PC-3 (cell line): Measurements from ENCODE around the gene SHROOM3. TPM values are rescaled to one million over a fixed set of nuclear protein-coding genes. Genes with fewer than 3 reads are reported as not detected.

Experiments
- ATAC-seq: fragments of 200-7000 bp; cut with Tn5 transposase; 2 replicates; pipeline ENCODE4 v1.9.1; 2020; ENCODE audit warnings: mild to moderate bottlenecking, moderate library complexity
- Bru-seq: library from RNA; stranded (reverse); fragments of 400-500 nt; gene quantifications from one replicate; lab custom pipeline; 2021; lab: Mats Ljungman, UMichigan
- BruChase-seq, 2 experiments: library from RNA; stranded (reverse); fragments of 400-500 nt; gene quantifications; one replicate each; lab custom pipeline; 2021; lab: Mats Ljungman, UMichigan
- BruUV-seq: library from RNA; stranded (reverse); fragments of 400-500 nt; replicated peaks from 2 replicates; lab custom pipeline; 2021; lab: Mats Ljungman, UMichigan
- CTCF ChIA-PET: fragments of 300-600 bp; sonication (Branson Sonifier 250); formaldehyde crosslinking; loops from one replicate; lab custom pipeline; 2022; ENCODE audit warnings: antibody characterized with exemption; lab: Charles Lee
- POLR2A ChIA-PET: fragments of 300-600 bp; sonication (Branson Sonifier 250); formaldehyde crosslinking; loops from one replicate; lab custom pipeline; 2022; ENCODE audit warnings: antibody characterized with exemption; ENCODE audit not compliant: unreplicated experiment; lab: Charles Lee
- DNase-seq: peaks from one replicate; pipeline ENCODE4 v3.0.0-alpha.2; 2015
- H2AFZ ChIP-seq: fragments of 300-600 bp; sonication (generic); 2 replicates; pipeline ENCODE4 v1.6.0; 2016; ENCODE audit warnings: antibody characterized with exemption, low read length
- H3F3A ChIP-seq: fragments of 300-600 bp; sonication (generic); one replicate; pipeline ENCODE4 v1.6.0; 2017; ENCODE audit warnings: antibody characterized with exemption, low read length, control low read depth, mild to moderate bottlenecking; ENCODE audit not compliant: unreplicated experiment
- H3K27ac ChIP-seq: fragments of 300-600 bp; sonication (generic); 2 replicates; pipeline ENCODE4 v1.5.1; 2016; ENCODE audit warnings: mild to moderate bottlenecking, low read length
- H3K27me3 ChIP-seq: fragments of 300-600 bp; sonication (generic); 2 replicates; pipeline ENCODE4 v1.6.1; 2016; ENCODE audit warnings: low read length, mixed read lengths
- H3K36me3 ChIP-seq: fragments of 300-600 bp; sonication (generic); 2 replicates; pipeline ENCODE4 v1.6.1; 2016; ENCODE audit warnings: low read depth, mixed run types, low read length, mixed read lengths
- H3K4me1 ChIP-seq: fragments of 300-600 bp; sonication (generic); 2 replicates; pipeline ENCODE4 v1.5.1; 2016; ENCODE audit warnings: low read length; ENCODE audit not compliant: insufficient read depth
- H3K4me2 ChIP-seq: fragments of 300-600 bp; sonication (generic); 2 replicates; pipeline ENCODE4 v1.6.0; 2016; ENCODE audit warnings: low read length
- H3K4me3 ChIP-seq: fragments of 300-600 bp; sonication (generic); 2 replicates; pipeline ENCODE4 v1.5.1; 2016; ENCODE audit warnings: mild to moderate bottlenecking, low read length, mixed read lengths
- H3K79me2 ChIP-seq: fragments of 300-600 bp; sonication (generic); 2 replicates; pipeline ENCODE4 v1.6.1; 2017; ENCODE audit warnings: low read length, mixed read lengths
- H3K9ac ChIP-seq: fragments of 300-600 bp; sonication (generic); 2 replicates; pipeline ENCODE4 v1.6.0; 2016; ENCODE audit warnings: mild to moderate bottlenecking, low read length
- H3K9me2 ChIP-seq: fragments of 300-600 bp; sonication (generic); replicated peaks from 2 replicates; pipeline ENCODE4 v1.6.1; 2016; ENCODE audit warnings: mixed run types, low read length, mixed read lengths
- H3K9me3 ChIP-seq: fragments of 300-600 bp; sonication (generic); 2 replicates; pipeline ENCODE4 v1.6.1; 2016; ENCODE audit warnings: low read length, mixed read lengths
- H4K20me1 ChIP-seq: fragments of 300-600 bp; sonication (generic); 2 replicates; pipeline ENCODE4 v1.6.1; 2016; ENCODE audit warnings: low read length, mixed read lengths
- EZH2 ChIP-seq: fragments of 300-600 bp; sonication (generic); IDR thresholded peaks from one replicate; pipeline ENCODE4 v1.6.1; 2017; ENCODE audit warnings: antibody characterized with exemption, mild to moderate bottlenecking, low read length; ENCODE audit not compliant: unreplicated experiment
- EZH2phosphoT487 ChIP-seq: fragments of 300-600 bp; sonication (generic); IDR thresholded peaks from 2 replicates; pipeline ENCODE4 v1.6.1; 2018; ENCODE audit warnings: mild to moderate bottlenecking, antibody characterized with exemption, low read length, borderline replicate concordance
- intact Hi-C: fragments of 100-400 bp; cut with micrococcal nuclease; formaldehyde crosslinking; loops from 2 replicates; pipeline ENCODE4 v1.9.0; 2023
- long read RNA-seq: library from polyadenylated mRNA; unstranded; transcript quantifications from one replicate; pipeline ENCODE4 v2.0.0, GENCODE V29; 2021; ENCODE audit not compliant: unreplicated experiment
- total RNA-seq: library from RNA; depleted of rRNA; stranded (reverse); fragments of >200 nt; gene quantifications from 2 replicates; pipeline ENCODE4 v1.2.3, GENCODE V29; 2014; rRNA removed
- TF ChIP-seq, protein P1 (sequence below): fragments of 300-600 bp; sonication (generic); conservative IDR thresholded peaks from 2 replicates; pipeline ENCODE4 v1.5.1; 2017; ENCODE audit warnings: antibody characterized with exemption, low read depth, mild to moderate bottlenecking, low read length

Gene SHROOM3
- total RNA-seq (27.8 and 28.7 TPM in 2 replicates), Bru-seq, nascent RNA (percentile 62 among the genes with signal in this experiment), BruChase-seq, experiment 1, labeled RNA remaining after a 6-hour chase (percentile 57 among the genes with signal in this experiment), BruChase-seq, experiment 2, labeled RNA remaining after a 2-hour chase (percentile 56 among the genes with signal in this experiment)
- long read RNA-seq, partial matches to known transcripts = 43 of 56 reads
- long read RNA-seq, other reads (novel, unspliced or antisense) = 13 of 56 reads

DNA sequence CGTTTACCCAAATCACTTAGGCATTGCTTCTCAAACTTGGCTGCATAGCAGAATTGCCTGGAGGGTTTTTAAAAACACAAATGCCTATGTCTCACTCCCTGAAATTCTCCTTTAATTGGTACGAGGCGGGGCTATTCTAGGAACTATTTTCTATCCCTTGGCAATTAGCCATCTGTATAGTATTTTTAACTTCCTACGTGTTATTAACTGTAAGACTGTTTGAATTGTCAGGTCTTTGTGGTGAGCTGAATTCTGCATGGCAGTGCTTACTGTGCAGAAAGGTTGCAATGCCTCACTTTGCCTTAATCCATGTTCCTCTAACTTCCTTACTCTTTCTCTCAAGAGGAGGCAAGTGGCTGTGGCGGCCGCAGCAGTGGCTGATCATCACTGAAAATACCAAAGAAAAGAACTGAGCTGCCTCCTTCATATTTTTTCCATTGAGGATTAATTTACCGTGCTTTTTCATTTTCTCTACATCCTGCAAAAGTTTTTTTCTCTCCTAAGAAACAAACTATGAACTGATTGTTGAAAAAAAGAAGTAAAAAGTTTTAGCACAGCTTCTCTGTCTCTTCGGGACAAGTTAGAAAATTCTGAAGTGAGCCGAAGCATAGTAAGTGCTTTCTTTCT lies at the start of gene SHROOM3:
Gene SHROOM3, plus strand, starts transcription at position 329 of the 627 bp plus-strand sequence. CDS start 824 bp downstream, outside the sequence.
- ATAC-seq (no peak), DNase-seq (peak; percentile 35)
- Histone ChIP-seq H3K9me3 (no peaks in the 10 kb centered on the region), H3K27ac (no peak within 1 kb of the TSS), H3K9ac (no peak within 1 kb of the TSS), H3K4me2 (no peak within 1 kb of the TSS), H3K9me2 (no peaks in the 10 kb centered on the region), H4K20me1 (no peaks in the 10 kb centered on the region), H3F3A (no peaks in the 10 kb centered on the region), H2AFZ (no peak within 1 kb of the TSS), H3K36me3 (no peaks in the 10 kb centered on the region; the same call in 1 of the 2 replicates), H3K79me2 (no peaks in the 10 kb centered on the region), H3K4me3 (no peak within 1 kb of the TSS), H3K27me3 (no peaks in the 10 kb centered on the region), H3K4me1 (0 out of 2 replicates have a peak, but pooled peaks cover 3% of the 10 kb centered on the region)
- ChIA-PET CTCF (no interaction called here), POLR2A (no interaction called here)
- TF ChIP-seq, protein P1, sequence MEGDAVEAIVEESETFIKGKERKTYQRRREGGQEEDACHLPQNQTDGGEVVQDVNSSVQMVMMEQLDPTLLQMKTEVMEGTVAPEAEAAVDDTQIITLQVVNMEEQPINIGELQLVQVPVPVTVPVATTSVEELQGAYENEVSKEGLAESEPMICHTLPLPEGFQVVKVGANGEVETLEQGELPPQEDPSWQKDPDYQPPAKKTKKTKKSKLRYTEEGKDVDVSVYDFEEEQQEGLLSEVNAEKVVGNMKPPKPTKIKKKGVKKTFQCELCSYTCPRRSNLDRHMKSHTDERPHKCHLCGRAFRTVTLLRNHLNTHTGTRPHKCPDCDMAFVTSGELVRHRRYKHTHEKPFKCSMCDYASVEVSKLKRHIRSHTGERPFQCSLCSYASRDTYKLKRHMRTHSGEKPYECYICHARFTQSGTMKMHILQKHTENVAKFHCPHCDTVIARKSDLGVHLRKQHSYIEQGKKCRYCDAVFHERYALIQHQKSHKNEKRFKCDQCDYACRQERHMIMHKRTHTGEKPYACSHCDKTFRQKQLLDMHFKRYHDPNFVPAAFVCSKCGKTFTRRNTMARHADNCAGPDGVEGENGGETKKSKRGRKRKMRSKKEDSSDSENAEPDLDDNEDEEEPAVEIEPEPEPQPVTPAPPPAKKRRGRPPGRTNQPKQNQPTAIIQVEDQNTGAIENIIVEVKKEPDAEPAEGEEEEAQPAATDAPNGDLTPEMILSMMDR = no peak
- TF ChIP-seq EZH2phosphoT487 = no peak
- no peak for TF ChIP-seq EZH2
- BruUV-seq = no TSS peak
- intact Hi-C loops = loop anchor here (5.0 kb wide), 2 partner anchors 312 to 607 kb away; no protein-coding TSS in a partner anchor

DNA sequence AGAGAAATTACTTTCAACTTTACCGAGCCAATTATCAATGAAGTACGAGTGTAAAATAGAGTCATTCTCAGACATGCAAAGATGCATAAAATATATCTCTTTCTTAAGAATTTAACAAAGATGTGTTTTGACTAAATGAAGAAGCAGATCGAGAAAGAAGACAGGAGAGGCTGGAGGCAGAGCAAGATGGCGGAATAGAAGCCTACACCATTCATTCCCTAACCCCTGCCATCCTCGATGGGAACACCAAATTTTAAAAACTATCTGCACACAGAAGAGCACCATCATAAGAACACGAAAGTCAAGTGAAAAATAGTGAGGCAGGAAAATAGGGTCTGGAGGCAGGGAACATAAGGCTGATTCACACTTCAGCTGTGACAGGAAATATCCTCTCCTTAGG lies 49.1 kb upstream of the SHROOM3 start:
- Histone ChIP-seq H3K4me2 (no peak overlapping the region), H4K20me1 (no peaks in the 10 kb centered on the region), H3K9ac (no peak overlapping the region), H3K36me3 (no peaks in the 10 kb centered on the region), H3K27me3 (no peaks in the 10 kb centered on the region), H3K4me3 (no peak overlapping the region), H3K4me1 (no peaks in the 10 kb centered on the region), H3K9me2 (no peaks in the 10 kb centered on the region), H3K27ac (no peak overlapping the region), H2AFZ (no peak overlapping the region), H3F3A (no peaks in the 10 kb centered on the region), H3K9me3 (no peaks in the 10 kb centered on the region), H3K79me2 (no peaks in the 10 kb centered on the region)
- ATAC-seq (no peak), DNase-seq (no peak)
- intact Hi-C loops = no loop called here
- TF ChIP-seq EZH2 = no peak
- TF ChIP-seq, protein P1 = no peak
- TF ChIP-seq EZH2phosphoT487 = no peak
- POLR2A ChIA-PET = no interaction called here
- CTCF ChIA-PET = no interaction called here
- BruUV-seq = no TSS peak
